BE2C (cell line): Measurements from ENCODE around the gene MYH11.

ENCODE experiments used
- DNase-seq: peaks from one replicate; pipeline ENCODE4 v3.0.0-alpha.2; 2020
- H3K27me3 ChIP-seq: fragments of 250-450 bp; sonication (Bioruptor Pico); 2 replicates; pipeline ENCODE4 v1.5.1; 2020; ENCODE audit warnings: mild to moderate bottlenecking
- H3K36me3 ChIP-seq: fragments of 250-450 bp; sonication (Bioruptor Pico); 2 replicates; pipeline ENCODE4 v1.5.1; 2020; ENCODE audit warnings: mild to moderate bottlenecking
- H3K4me1 ChIP-seq: fragments of 250-450 bp; sonication (Bioruptor Pico); 2 replicates; pipeline ENCODE4 v1.5.1; 2020
- H3K4me3 ChIP-seq: 2 replicates; pipeline ENCODE4 v1.5.1; 2011; ENCODE audit warnings: low read depth, low read length
- H3K9me3 ChIP-seq: fragments of 250-450 bp; sonication (Bioruptor Pico); 2 replicates; pipeline ENCODE4 v1.5.1; 2020
- TF ChIP-seq, protein P1 (sequence below): IDR thresholded peaks from 2 replicates; pipeline ENCODE4 v1.5.1; 2012; ENCODE audit warnings: mild to moderate bottlenecking, low read depth, low read length

The MYH11 gene

GRCh38 chr16:15779664-15780351 is 77.0 kb downstream of the MYH11 start:
- no peaks in the 10 kb centered on the region for H3K36me3 ChIP-seq
- no peak overlapping the region for H3K4me3 ChIP-seq
- peaks cover 5% of the 10 kb centered on the region for H3K27me3 ChIP-seq
- H3K9me3 ChIP-seq = no peaks in the 10 kb centered on the region
- H3K4me1 ChIP-seq = no peaks in the 10 kb centered on the region
- no peak for DNase-seq
- TF ChIP-seq, protein P1, sequence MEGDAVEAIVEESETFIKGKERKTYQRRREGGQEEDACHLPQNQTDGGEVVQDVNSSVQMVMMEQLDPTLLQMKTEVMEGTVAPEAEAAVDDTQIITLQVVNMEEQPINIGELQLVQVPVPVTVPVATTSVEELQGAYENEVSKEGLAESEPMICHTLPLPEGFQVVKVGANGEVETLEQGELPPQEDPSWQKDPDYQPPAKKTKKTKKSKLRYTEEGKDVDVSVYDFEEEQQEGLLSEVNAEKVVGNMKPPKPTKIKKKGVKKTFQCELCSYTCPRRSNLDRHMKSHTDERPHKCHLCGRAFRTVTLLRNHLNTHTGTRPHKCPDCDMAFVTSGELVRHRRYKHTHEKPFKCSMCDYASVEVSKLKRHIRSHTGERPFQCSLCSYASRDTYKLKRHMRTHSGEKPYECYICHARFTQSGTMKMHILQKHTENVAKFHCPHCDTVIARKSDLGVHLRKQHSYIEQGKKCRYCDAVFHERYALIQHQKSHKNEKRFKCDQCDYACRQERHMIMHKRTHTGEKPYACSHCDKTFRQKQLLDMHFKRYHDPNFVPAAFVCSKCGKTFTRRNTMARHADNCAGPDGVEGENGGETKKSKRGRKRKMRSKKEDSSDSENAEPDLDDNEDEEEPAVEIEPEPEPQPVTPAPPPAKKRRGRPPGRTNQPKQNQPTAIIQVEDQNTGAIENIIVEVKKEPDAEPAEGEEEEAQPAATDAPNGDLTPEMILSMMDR = no peak

GRCh38 chr16:15778999-15779614 is 77.7 kb downstream of the MYH11 start:
- TF ChIP-seq, protein P1 = no peak
- no peak overlapping the region for H3K4me3 ChIP-seq
- DNase-seq = no peak

GRCh38 chr16:15778204-15778743 is 78.6 kb downstream of the MYH11 start:
- H3K36me3 ChIP-seq = no peaks in the 10 kb centered on the region
- no peak overlapping the region for H3K4me3 ChIP-seq
- TF ChIP-seq, protein P1 = no peak
- peaks cover 5% of the 10 kb centered on the region for H3K27me3 ChIP-seq
- no peak for DNase-seq
- H3K4me1 ChIP-seq = no peaks in the 10 kb centered on the region
- H3K9me3 ChIP-seq = no peaks in the 10 kb centered on the region

More at GRCh38 chr16:15778999-15779614, 77.7 kb downstream of the MYH11 start:
- Histone ChIP-seq H3K4me1 (no peaks in the 10 kb centered on the region), H3K36me3 (no peaks in the 10 kb centered on the region), H3K27me3 (peaks cover 5% of the 10 kb centered on the region), H3K9me3 (no peaks in the 10 kb centered on the region)

DNA sequence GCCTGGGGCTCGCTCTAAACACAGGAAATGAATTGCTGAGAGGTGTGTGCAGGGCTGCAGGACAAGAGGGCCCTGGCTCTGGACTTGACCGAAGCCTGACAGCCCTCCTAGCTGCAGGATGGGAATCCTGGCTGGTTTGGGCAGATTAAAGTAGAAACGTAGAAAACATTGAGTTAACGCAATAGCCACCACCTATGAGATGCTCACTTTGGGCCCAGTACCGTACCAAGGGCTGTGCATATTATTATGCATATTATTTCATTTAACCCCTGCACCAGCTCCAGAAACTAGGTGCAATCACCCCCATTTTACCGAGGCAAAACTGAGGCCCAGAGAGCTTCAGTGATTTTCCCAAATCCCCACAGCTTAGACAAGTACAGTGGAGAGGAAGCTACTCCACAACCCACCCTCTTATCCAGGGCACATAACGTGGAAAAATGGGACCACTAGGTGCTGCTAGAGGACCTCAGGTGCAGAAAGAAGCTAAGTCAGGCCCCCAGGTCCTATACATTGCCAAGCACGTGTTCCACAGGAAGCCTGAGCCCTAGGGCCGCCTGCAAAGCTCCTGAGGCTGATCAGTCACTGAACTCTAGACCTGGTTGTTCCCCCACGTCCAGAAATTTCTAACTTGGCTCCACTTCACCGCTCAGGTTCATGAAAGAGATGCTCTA is 79.2 kb downstream of the MYH11 start:
- Histone ChIP-seq H3K36me3 (no peaks in the 10 kb centered on the region), H3K9me3 (no peaks in the 10 kb centered on the region)
- peak; percentile 58 for DNase-seq

GRCh38 chr16:15776572-15776971 is 80.3 kb downstream of the MYH11 start:
- H3K4me3 ChIP-seq = no peak overlapping the region
- H3K27me3 ChIP-seq = peaks cover 5% of the 10 kb centered on the region
- no peaks in the 10 kb centered on the region for H3K4me1 ChIP-seq
- TF ChIP-seq, protein P1 = no peak
- no peaks in the 10 kb centered on the region for H3K9me3 ChIP-seq
- H3K36me3 ChIP-seq = no peaks in the 10 kb centered on the region
- no peak for DNase-seq

More for the DNA sequence above, 79.2 kb downstream of the MYH11 start:
- no peak overlapping the region for H3K4me3 ChIP-seq
- TF ChIP-seq, protein P1 = peak; percentile 78
- H3K27me3 ChIP-seq = peaks cover 5% of the 10 kb centered on the region
- H3K4me1 ChIP-seq = no peaks in the 10 kb centered on the region
